GM12801 (cell line): ENCODE results near the gene NDST1.

ENCODE experiments used
- TF ChIP-seq, protein P1 (sequence below): IDR thresholded peaks from one replicate; pipeline ENCODE4 v1.5.1; 2011; ENCODE audit warnings: control low read depth; ENCODE audit not compliant: insufficient read length; ENCODE audit errors: extremely low read depth

Gene NDST1

GRCh38 chr5:150590979-150591695, 83.2 kb downstream of the NDST1 start:
- TF ChIP-seq, protein P1, sequence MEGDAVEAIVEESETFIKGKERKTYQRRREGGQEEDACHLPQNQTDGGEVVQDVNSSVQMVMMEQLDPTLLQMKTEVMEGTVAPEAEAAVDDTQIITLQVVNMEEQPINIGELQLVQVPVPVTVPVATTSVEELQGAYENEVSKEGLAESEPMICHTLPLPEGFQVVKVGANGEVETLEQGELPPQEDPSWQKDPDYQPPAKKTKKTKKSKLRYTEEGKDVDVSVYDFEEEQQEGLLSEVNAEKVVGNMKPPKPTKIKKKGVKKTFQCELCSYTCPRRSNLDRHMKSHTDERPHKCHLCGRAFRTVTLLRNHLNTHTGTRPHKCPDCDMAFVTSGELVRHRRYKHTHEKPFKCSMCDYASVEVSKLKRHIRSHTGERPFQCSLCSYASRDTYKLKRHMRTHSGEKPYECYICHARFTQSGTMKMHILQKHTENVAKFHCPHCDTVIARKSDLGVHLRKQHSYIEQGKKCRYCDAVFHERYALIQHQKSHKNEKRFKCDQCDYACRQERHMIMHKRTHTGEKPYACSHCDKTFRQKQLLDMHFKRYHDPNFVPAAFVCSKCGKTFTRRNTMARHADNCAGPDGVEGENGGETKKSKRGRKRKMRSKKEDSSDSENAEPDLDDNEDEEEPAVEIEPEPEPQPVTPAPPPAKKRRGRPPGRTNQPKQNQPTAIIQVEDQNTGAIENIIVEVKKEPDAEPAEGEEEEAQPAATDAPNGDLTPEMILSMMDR: no peak

DNA sequence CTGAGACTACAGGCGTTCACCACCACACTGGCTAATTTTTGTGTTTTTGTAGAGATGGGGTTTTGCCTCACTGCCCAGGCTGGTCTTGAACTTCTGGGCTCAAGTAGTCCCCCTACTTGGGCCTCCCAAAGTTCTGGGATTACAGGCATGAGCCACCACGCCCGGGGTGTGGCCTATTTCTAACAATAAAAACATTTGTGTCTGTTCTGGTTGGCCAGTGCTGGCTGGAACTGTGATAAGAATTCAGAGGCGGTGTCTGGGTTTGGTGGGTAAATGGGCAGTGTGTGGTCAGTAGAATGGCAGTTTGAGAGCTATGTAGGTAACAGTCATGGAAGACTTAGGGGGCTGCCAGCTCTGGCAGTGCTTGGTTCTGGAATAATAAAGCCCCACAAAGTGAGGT, 85.7 kb downstream of the NDST1 start:
- TF ChIP-seq, protein P1: no peak

DNA sequence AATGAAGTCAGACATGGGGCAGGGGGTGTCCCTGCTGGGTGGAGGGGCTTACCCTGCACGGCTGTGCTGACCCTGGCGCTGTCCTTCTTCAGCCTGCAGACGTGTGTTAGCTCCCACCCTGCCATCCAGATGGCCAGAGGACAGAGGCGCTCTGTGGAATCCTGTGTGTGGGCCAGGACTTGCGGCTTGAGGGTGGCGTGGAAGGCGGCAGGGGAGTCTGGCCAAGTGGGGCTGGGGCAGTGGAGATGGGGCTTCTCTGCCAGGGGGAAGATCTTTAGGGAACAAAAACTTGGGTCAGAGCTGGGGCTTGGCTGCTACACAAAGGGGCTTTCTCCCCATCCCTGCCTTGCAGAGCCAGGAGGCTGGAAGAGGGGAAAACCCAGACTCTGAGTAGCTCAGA, 86.1 kb downstream of the NDST1 start:
- TF ChIP-seq, protein P1: no peak

GRCh38 chr5:150595466-150596031, 87.6 kb downstream of the NDST1 start:
- TF ChIP-seq, protein P1: no peak

DNA sequence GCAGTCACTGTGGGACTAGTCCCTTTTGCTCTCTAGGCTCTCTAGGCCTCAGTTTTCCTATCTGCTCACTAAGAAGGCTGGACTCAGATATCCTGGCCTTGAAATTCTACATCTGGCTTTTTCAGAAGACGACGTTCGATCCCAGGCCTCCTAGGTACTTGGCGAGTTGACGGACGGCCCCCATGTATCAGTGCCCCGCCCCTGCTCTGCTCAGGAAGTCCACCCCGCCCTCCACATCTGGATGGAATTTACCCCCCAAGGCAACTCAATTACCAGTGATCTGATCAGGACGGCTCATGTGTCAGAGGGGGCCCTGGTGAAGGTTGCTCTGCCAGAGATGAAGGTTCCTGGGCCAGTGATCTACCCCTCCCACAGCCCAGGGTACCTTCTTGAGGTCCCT, 88.4 kb downstream of the NDST1 start:
- TF ChIP-seq, protein P1: no peak

DNA sequence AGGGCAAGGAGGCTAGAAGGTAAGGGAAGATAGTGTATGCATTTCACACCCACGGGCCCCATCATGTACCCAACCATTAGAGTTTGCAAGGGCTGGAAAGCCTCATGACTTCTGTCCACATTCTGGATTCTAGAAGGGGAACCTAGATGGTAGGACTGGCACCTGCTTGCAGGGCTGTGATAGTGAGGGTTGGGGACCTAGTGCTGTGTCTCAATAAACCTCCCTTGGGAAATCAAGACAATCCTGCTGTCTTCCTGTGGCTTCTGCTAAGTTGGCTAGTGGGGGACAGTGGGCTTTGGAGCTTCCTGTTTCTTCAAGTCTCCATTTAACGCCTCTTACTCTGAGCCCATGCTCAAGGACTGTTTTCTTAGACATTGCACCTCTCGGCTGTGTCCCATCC, 88.9 kb downstream of the NDST1 start:
- TF ChIP-seq, protein P1: no peak

DNA sequence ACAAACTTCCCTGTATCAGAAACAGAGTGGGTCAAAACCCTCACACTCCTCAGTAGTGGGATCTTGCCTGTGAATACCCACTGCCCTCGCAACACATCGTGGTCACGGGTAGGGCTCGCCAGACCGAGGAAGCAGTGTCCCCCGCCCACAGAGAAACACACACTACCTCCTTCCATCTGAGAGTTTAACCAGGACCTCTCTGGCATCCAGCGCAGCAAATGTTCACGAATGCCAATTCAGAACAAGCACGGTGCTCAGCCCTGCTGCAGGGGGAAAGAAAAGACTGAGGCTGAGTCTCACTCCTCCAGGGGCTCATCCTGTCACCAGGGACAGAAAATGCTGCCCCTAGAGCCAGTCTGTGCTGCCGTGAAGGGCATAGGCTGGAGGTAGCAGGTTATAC, 90.1 kb downstream of the NDST1 start:
- TF ChIP-seq, protein P1: no peak
